Activated T-cell treated with anti-CD3 and anti-CD28 coated beads, Interleukin-2, amount 50 U/mL, for 24 hours (primary cell): ENCODE measurements around the gene DHCR7.

Experiments
- DNase-seq: peaks from one replicate; pipeline ENCODE4 v3.0.0-alpha.2; 2020
- H3K27ac Mint-ChIP-seq: 2 replicates; pipeline ENCODE4 v1.8.0; 2020; ENCODE audit warnings: mild to moderate bottlenecking, mixed read lengths
- H3K27me3 Mint-ChIP-seq: 2 replicates; pipeline ENCODE4 v1.8.0; 2020; ENCODE audit warnings: mixed read lengths
- H3K36me3 Mint-ChIP-seq: 2 replicates; pipeline ENCODE4 v1.8.0; 2020; ENCODE audit warnings: low read depth, mixed read lengths
- H3K4me1 Mint-ChIP-seq: 2 replicates; pipeline ENCODE4 v1.8.0; 2020; ENCODE audit warnings: low read depth, mixed read lengths
- H3K4me3 Mint-ChIP-seq: 2 replicates; pipeline ENCODE4 v1.8.0; 2020; ENCODE audit warnings: mild to moderate bottlenecking, moderate library complexity, mixed read lengths
- H3K9me3 Mint-ChIP-seq: 2 replicates; pipeline ENCODE4 v1.8.0; 2020; ENCODE audit warnings: mixed read lengths

DHCR7 gene

DNA sequence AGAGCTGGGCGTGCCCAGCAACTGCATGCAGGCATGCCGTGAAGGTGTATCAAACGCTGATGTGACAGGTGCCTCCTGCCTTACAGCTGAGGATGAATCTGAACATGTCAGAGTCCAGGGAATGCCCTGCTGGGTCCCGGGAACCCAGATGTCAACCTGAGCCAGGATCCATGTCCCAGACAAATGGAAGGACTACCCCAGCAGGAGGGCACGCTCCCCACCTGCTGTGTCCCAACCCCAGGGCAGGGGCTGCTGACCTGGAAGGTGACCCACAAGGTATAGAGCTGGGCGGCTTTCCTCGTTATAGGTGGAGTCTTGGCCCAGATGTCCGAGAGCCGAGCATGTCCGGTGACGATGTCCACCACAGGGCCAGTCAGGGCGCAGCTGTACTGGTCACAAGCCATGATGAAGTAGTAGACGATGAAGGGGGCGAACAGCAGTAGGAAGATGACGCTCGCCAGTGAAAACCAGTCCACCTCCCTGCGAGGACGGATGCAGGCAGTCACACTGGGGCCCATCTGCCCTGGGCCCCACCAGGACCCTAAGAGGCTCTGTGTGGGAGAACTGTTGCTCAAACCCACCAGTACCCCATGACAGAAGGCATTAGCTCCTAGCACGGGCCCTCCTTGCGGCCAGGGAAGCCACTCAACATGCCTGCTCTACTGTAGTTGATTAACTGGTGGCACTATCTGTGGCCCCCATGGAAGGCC is 4.3 kb downstream of the DHCR7 start:
- no peaks in the 10 kb centered on the region for H3K27me3 Mint-ChIP-seq
- peaks cover 90% of the 10 kb centered on the region for H3K36me3 Mint-ChIP-seq
- no peak overlapping the region for H3K27ac Mint-ChIP-seq

DNA sequence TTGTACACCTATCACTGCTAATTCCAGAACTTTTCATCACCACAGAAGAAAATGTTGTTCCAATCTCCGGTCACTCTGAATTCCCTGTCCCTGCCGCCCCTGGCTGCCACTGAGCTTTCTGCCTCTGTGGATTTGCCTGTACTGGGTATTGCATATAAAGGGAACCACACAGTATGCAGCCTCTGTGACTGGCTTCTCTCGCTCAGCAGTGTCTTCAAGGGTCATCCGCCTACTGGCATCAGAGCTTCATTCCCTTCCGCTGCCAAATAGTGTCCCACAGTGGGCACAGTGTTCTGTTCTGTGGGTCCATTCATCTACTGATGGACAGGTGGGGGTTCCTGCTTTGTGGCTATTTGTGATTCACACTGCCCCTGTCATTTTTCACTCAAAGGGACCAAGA is 5.3 kb downstream of the DHCR7 start:
- Mint-ChIP-seq H3K27ac (no peak overlapping the region), H3K27me3 (no peaks in the 10 kb centered on the region), H3K9me3 (peaks cover 2% of the 10 kb centered on the region), H3K36me3 (peaks cover 95% of the 10 kb centered on the region), H3K4me1 (peaks cover 14% of the 10 kb centered on the region), H3K4me3 (no peak overlapping the region)
- no peak for DNase-seq

More for the DNA sequence above, 4.3 kb downstream of the DHCR7 start:
- peak; percentile 18 for DNase-seq
- peaks cover 14% of the 10 kb centered on the region for H3K4me1 Mint-ChIP-seq
- H3K9me3 Mint-ChIP-seq = peaks cover 2% of the 10 kb centered on the region
- H3K4me3 Mint-ChIP-seq = no peak overlapping the region

DNA sequence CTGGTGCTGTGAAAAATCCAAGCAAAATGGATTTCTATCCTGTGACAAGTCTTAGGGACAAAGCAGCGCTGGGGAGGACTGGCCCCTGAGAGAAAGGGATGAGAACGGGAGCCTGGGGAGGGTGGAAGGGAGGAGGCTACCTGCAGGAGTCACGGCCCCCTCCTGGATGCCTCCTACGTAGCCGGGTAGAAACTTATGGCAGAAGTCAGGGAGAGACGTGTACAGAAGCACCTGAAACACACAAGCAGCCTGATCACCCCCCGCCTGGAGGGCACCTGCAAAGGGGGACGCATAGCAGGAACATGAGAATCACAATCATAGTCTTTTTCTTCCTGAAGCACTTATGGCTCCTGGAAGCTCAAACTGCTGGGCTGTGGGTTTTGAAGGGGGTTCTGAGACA is 6.1 kb downstream of the DHCR7 start:
- no peak for DNase-seq
- H3K27ac Mint-ChIP-seq = no peak overlapping the region
- peaks cover 96% of the 10 kb centered on the region for H3K36me3 Mint-ChIP-seq
- H3K27me3 Mint-ChIP-seq = no peaks in the 10 kb centered on the region
- H3K4me1 Mint-ChIP-seq = peaks cover 8% of the 10 kb centered on the region
- peaks cover 2% of the 10 kb centered on the region for H3K9me3 Mint-ChIP-seq
- no peak overlapping the region for H3K4me3 Mint-ChIP-seq

DNA sequence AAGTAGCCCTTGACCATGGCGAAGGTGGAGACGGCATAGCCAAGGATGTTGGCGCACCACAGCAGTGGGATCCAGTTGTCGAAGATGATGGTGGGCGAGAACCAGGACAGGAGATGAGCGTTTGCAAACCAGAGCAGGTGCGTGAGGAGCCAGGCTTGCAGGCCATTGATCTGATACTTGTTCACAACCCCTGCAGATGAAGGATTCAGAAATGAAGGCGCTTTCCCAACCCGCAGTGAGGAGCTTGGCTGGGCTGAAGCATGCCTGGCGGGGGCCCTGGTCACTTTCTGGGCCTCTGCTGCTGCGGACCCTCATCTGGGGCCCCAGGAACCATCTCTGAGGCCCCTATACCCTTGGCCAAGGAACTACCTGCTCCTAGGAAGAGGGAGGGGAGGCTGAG is 6.9 kb downstream of the DHCR7 start:
- Mint-ChIP-seq H3K27me3 (no peaks in the 10 kb centered on the region), H3K27ac (no peak overlapping the region), H3K36me3 (peaks cover 95% of the 10 kb centered on the region), H3K4me3 (no peak overlapping the region), H3K4me1 (peaks cover 4% of the 10 kb centered on the region), H3K9me3 (peaks cover under 1% of the 10 kb centered on the region)
- no peak for DNase-seq

DNA sequence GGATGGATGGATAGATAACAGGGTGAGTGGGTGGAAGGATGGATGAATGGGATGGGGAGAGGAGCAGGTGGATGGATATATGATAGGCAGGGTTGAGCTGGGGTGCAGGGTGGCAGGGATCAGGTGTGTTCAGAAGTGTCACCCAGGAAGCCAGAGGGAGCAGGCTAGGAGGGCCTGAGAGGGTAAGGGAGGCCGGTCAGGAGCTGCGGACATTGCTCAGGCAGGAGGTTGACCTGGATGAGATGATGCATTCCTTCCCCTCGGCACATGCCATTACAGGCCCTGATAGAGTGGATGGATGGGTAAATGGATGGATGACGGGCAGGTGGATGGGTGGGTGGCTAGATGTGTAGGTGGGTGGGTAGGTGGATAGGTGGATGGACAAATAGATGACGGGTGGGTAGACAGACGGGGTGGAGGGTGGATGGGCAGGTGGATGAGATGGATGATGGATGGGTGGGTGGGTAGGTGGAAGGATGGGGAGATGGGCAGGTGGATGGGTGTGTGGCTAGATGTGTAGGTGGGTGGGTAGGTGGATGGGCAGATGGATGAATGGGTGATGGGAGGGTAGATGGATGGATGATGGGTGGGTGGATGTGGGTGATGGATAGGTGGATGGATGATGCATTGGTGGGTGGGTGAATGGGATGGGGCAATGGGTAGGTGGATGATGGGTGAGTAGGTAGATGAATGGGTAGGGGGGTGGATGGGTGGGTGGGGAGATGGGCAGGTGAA is 8.0 kb downstream of the DHCR7 start:
- no peaks in the 10 kb centered on the region for H3K4me1 Mint-ChIP-seq
- H3K27ac Mint-ChIP-seq = no peak overlapping the region
- no peaks in the 10 kb centered on the region for H3K27me3 Mint-ChIP-seq
- H3K4me3 Mint-ChIP-seq = no peak overlapping the region
- H3K36me3 Mint-ChIP-seq = peaks cover 94% of the 10 kb centered on the region
- no peak for DNase-seq
- H3K9me3 Mint-ChIP-seq = no peaks in the 10 kb centered on the region

DNA sequence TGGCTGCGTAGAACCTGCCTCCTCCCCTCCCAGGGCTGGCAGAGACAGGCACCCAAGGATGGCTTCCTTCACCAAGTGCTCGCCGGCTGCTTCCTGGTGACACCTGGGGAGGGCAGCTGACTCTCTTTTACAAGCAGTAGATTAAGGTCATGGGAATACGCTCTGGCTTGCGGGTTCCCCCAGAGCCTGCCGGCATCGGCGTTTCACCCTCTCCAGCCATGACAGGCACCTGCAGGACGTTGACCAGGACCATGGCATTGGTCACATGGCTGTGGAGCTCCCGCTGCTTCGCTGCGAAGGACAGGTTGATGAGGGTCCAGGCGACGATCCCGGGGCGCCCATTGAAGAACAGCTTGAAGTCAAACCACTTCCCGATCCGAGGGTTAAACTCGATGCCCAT is 9.5 kb downstream of the DHCR7 start:
- H3K27ac Mint-ChIP-seq = no peak overlapping the region
- no peaks in the 10 kb centered on the region for H3K27me3 Mint-ChIP-seq
- no peak for DNase-seq
- H3K4me1 Mint-ChIP-seq = no peaks in the 10 kb centered on the region
- no peaks in the 10 kb centered on the region for H3K9me3 Mint-ChIP-seq
- H3K36me3 Mint-ChIP-seq = peaks cover 92% of the 10 kb centered on the region
- no peak overlapping the region for H3K4me3 Mint-ChIP-seq

DNA sequence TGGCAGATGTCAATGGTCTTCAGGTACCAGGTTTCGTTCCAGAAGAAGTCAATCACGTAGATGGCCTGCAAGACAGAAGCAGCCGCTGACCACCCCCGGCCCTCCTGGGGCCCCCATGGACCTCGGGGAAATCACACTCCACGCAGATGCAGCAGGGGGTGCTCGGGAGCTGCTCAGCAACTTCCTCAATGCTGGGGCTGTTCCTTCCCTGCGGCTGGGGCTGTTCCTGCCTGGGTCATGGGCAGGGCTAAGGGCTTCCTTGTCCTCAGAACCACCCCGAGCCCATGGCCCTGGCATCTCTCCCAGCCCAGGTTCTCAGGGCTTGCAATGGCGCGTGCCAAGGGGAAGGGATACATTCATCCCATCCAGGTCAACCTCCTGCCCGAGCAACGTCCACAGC is 10.3 kb downstream of the DHCR7 start:
- Mint-ChIP-seq H3K4me1 (no peaks in the 10 kb centered on the region), H3K36me3 (peaks cover 84% of the 10 kb centered on the region), H3K9me3 (no peaks in the 10 kb centered on the region), H3K4me3 (no peak overlapping the region), H3K27me3 (no peaks in the 10 kb centered on the region), H3K27ac (no peak overlapping the region)
- DNase-seq = no peak

DNA sequence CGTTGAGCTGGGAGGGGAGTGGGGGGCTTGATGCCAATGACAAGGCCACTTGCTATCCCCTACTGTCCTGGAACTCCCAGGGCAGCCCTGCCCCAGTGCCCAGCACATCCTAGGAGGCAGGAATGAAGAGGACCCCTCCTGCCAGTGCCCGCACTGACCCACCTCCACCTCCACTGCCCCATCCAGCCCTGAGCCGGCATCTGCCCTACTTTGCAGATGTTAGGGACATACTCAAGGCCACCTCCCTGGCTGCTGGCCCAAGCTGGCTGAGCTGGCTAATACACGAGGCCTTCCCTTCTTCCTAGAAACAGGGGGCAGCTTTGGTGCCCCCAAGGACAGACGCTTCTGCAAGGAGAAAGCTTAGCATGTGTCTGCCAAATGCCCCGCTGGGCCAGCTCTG is 10.8 kb downstream of the DHCR7 start:
- Mint-ChIP-seq H3K27me3 (no peaks in the 10 kb centered on the region), H3K9me3 (no peaks in the 10 kb centered on the region), H3K27ac (no peak overlapping the region), H3K4me1 (no peaks in the 10 kb centered on the region), H3K4me3 (no peak overlapping the region), H3K36me3 (peaks cover 80% of the 10 kb centered on the region)
- no peak for DNase-seq

DNA sequence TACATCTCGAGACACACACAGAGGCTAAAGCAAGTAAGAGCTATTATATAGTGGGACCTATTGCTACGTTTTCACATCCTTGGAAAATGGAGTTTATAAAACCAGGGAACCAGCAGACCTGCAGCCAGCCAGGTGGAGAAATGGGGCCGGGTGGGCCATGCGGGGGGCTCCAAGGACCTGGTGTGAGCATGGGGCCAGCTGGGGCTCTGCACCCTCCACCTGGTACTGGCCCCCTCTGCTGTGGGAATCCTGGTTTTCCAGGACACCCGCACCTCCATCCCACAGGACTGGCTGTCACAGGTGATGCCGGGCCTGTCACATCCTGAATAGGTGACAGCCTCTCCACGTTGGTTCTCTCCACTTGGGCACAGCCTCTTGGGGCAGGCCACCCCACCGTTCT is 11.3 kb downstream of the DHCR7 start:
- no peak overlapping the region for H3K27ac Mint-ChIP-seq
- no peaks in the 10 kb centered on the region for H3K27me3 Mint-ChIP-seq
- H3K4me1 Mint-ChIP-seq = no peaks in the 10 kb centered on the region
- peaks cover 75% of the 10 kb centered on the region for H3K36me3 Mint-ChIP-seq
- DNase-seq = no peak
- H3K9me3 Mint-ChIP-seq = no peaks in the 10 kb centered on the region
- H3K4me3 Mint-ChIP-seq = no peak overlapping the region

DNA sequence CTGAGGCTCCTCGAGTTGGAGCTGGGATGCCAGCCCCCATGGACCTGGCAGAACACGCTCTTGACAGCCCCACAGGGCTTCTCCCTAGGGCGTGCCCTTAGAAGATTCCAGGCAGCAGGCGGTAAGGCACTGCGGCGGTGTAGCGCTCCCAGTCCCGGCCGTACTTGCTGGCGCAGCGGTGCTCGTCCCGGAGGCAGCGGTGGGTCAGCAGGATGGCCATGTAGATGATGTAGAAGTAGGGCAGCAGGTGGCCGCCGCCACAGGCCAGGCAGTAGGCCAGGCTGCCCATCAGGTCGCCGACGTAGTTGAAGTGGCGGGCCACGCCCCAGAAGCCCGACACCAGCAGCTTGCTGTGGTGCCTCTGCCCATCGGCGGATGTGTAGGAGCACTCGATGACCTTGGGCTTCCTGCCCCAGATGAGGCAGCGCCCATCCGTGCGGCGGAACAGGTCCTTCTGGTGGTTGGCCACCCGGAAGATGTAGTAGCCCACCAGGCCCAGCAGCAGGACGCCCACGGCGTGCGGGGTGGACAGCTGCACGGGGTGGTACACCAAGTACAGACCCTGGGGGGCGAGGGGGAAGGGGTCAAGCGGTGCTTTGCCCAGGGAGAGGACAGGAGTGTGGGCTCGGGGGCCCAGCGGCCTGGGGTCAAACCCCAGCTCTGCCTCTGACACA is 12.8 kb downstream of the DHCR7 start:
- Mint-ChIP-seq H3K36me3 (peaks cover 63% of the 10 kb centered on the region), H3K27ac (no peak overlapping the region)

DNA sequence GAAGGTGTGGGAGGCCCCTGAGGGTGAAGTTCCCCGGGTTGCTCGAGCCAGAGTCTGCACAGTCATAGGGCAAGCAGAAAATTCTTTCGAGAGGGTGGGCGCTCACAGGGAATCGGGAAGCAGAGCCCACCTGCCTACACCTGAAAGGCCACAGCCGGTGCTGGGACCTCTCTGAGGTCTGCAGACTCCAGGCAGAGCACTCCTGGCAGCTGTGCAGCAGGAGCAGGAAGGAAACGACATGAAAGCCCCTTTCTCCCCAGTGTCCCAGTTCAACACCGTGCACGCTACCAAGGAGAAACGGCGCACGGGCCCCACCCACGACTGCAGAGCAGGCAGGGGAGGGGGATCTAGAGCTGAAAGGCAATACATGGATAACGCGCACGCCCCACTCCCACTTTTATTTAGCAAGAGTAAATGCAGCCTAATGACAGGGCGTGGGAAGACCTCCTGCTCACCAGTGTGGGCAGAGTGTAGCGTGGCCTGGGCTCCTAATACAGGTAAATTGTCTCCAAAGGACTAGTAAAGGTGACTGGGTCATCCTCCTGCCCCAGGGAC is 13.5 kb downstream of the DHCR7 start:
- Mint-ChIP-seq H3K27ac (no peak overlapping the region), H3K4me1 (no peaks in the 10 kb centered on the region), H3K27me3 (no peaks in the 10 kb centered on the region), H3K4me3 (no peak overlapping the region), H3K9me3 (no peaks in the 10 kb centered on the region), H3K36me3 (peaks cover 56% of the 10 kb centered on the region)
- no peak for DNase-seq

More for the DNA sequence above, 12.8 kb downstream of the DHCR7 start:
- H3K9me3 Mint-ChIP-seq = no peaks in the 10 kb centered on the region
- H3K4me1 Mint-ChIP-seq = no peaks in the 10 kb centered on the region
- DNase-seq = no peak
- H3K4me3 Mint-ChIP-seq = no peak overlapping the region
- H3K27me3 Mint-ChIP-seq = no peaks in the 10 kb centered on the region

DNA sequence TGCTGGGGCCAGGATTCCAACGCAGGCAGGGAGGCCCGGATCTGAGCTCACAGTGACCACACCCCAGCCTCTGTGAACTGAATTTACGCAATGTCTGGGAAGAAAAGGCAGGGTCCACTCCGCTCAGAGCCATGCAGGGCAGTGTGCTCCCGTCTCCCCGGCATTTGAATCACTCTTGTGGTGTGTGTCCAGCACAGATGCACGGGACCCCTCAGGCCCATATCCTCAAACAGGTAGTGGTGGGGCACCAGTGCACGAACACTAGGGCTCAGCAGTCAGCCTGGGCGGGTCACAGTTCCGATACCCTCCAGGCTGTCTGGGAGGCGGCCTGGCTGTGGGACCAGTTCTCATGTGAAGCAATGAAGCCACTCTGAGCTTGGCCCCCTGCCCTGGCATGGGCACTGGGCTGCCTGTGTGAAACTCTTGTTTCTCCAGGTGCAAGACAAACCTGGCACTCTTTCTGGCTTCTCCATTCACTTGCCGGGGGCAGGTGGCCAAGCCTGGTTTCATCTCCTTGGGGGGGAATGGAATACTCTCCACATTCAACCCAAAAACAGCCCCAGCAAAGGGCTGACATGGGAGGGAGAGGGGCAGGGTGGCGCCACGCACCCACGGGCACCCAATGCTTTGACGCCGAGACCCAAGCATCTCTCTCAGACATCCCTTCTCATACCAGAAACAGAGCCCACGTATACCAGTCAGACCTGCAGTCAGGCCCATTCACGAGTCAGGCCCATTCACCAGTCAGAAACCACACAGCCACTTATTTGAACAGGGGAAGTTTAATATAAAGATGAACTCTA is 14.3 kb downstream of the DHCR7 start:
- peaks cover 48% of the 10 kb centered on the region for H3K36me3 Mint-ChIP-seq
- H3K9me3 Mint-ChIP-seq = no peaks in the 10 kb centered on the region
- no peak overlapping the region for H3K4me3 Mint-ChIP-seq
- peak; percentile 3 for DNase-seq
- H3K27me3 Mint-ChIP-seq = no peaks in the 10 kb centered on the region
- H3K4me1 Mint-ChIP-seq = no peaks in the 10 kb centered on the region
- H3K27ac Mint-ChIP-seq = no peak overlapping the region

DNA sequence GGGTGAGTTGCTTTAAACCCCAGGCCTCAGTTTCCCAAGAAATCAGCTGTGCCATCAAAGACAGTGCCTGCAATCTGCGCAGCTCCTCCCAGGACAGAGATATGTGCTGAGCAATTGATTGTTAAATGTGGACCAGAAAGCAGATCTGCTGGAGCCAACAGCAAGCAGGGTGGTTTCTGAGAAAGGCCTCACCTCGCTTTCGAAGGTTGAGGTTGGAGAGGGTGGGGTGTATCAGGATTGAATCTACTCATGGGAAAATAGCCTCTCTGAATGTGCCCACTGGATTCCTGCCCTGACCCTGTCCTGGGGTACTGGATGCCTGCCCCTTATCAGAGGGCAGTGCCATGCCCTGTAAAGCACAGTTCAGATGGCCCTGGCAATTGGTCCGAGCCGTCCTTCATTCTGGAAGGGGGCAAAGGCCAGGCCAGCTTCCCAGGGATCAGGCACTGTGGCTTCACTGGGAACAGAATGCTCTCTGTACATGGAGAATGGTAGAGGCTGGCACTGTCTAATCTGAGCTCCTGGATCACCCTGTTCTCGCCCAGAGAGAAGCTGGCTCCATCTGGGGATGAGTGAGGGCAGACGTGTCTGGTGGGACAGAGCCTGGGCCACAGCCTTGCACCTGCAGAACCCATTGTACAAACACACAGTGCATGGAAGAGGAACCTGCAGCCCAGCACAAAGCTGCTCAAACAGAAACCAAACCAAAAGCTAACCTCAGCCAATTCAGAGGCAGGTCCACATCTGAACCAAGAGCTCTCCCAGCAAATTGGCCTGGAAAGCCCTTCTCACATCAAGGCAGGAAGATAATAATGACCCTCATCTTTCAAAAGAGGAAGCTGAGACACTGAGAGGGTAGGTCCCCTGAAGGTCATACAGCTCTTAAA is 15.2 kb downstream of the DHCR7 start:
- Mint-ChIP-seq H3K9me3 (no peaks in the 10 kb centered on the region), H3K4me3 (no peak overlapping the region), H3K4me1 (no peaks in the 10 kb centered on the region), H3K27me3 (no peaks in the 10 kb centered on the region), H3K27ac (no peak overlapping the region), H3K36me3 (peaks cover 40% of the 10 kb centered on the region)
- no peak for DNase-seq
